Hepatocyte (in vitro differentiated cells): Measurements from ENCODE around the gene ABCC11. TPM values are rescaled to one million over a fixed set of nuclear protein-coding genes. Genes with fewer than 3 reads are reported as not detected.

Source experiments
- DNase-seq: peaks from one replicate; pipeline ENCODE4 v3.0.0-alpha.2; 2016; ENCODE audit warnings: low spot score
- H2AFZ ChIP-seq: fragments of 200-600 bp; sonication (generic); 2 replicates; pipeline ENCODE4 v1.6.0; 2016; ENCODE audit warnings: antibody characterized with exemption, mild to moderate bottlenecking
- H3K27ac ChIP-seq: fragments of 200-600 bp; sonication (generic); 2 replicates; pipeline ENCODE4 v1.5.1; 2016; ENCODE audit warnings: mild to moderate bottlenecking
- H3K27me3 ChIP-seq: fragments of 200-600 bp; sonication (generic); 2 replicates; pipeline ENCODE4 v1.6.1; 2016
- H3K36me3 ChIP-seq: fragments of 200-600 bp; sonication (generic); replicated peaks from 2 replicates; pipeline ENCODE4 v1.5.1; 2016; ENCODE audit warnings: low read depth; ENCODE audit not compliant: insufficient read depth
- H3K4me1 ChIP-seq: fragments of 200-600 bp; sonication (generic); 2 replicates; pipeline ENCODE4 v1.5.1; 2016; ENCODE audit warnings: mild to moderate bottlenecking, moderate library complexity; ENCODE audit not compliant: insufficient read depth
- H3K4me2 ChIP-seq: fragments of 200-600 bp; sonication (generic); 2 replicates; pipeline ENCODE4 v1.6.0; 2016
- H3K4me3 ChIP-seq: fragments of 200-600 bp; sonication (generic); 2 replicates; pipeline ENCODE4 v1.5.1; 2016; ENCODE audit warnings: mild to moderate bottlenecking
- H3K79me2 ChIP-seq: fragments of 200-600 bp; sonication (generic); 2 replicates; pipeline ENCODE4 v1.6.0; 2017; ENCODE audit warnings: mild to moderate bottlenecking
- H3K9me2 ChIP-seq: fragments of 200-600 bp; sonication (generic); replicated peaks from 2 replicates; pipeline ENCODE4 v1.6.0; 2017; ENCODE audit warnings: mild to moderate bottlenecking; ENCODE audit not compliant: insufficient read depth
- H3K9me3 ChIP-seq: fragments of 200-600 bp; sonication (generic); 2 replicates; pipeline ENCODE4 v1.5.1; 2016; ENCODE audit warnings: low read depth, mild to moderate bottlenecking
- H4K20me1 ChIP-seq: fragments of 200-600 bp; sonication (generic); 2 replicates; pipeline ENCODE4 v1.6.0; 2016; ENCODE audit warnings: mild to moderate bottlenecking; ENCODE audit not compliant: insufficient read depth, poor library complexity, severe bottlenecking
- EZH2 ChIP-seq: fragments of 200-600 bp; sonication (generic); IDR thresholded peaks from 2 replicates; pipeline ENCODE4 v1.6.1; 2016; ENCODE audit warnings: antibody characterized with exemption, mild to moderate bottlenecking, borderline replicate concordance
- EZH2phosphoT487 ChIP-seq: fragments of 200-600 bp; sonication (generic); IDR thresholded peaks from one replicate; pipeline ENCODE4 v1.6.1; 2018; ENCODE audit warnings: antibody characterized with exemption, mild to moderate bottlenecking, low read depth, moderate library complexity; ENCODE audit not compliant: unreplicated experiment, severe bottlenecking
- WGBS: methylation state at CpG from one replicate; pipeline ENCODE4 v1.1.6; 2016; ENCODE audit warnings: low lambda C conversion rate; ENCODE audit errors: missing lambda C conversion rate; 5-methylcytosine and 5-hydroxymethylcytosine counted together
- polyA plus RNA-seq: library from polyadenylated mRNA; unstranded; fragments of >200 nt; fragmentation: Nextera tagmentation; extraction: Ambion mirVana; gene quantifications from 2 replicates; pipeline ENCODE4 v1.2.1, GENCODE V29; 2016
- total RNA-seq: library from RNA; depleted of rRNA; stranded (reverse); fragments of >200 nt; gene quantifications from 2 replicates; pipeline ENCODE4 v1.2.3, GENCODE V29; 2014
- TF ChIP-seq, protein P1 (sequence below): fragments of 200-600 bp; sonication (generic); IDR thresholded peaks from 2 replicates; pipeline ENCODE4 v1.5.1; 2016; ENCODE audit warnings: antibody characterized with exemption, mild to moderate bottlenecking; ENCODE audit not compliant: poor library complexity

Gene ABCC11
- total and polyA plus RNA-seq, 2 experiments from 2014 or later = 0.50 to 2.0 TPM

DNA sequence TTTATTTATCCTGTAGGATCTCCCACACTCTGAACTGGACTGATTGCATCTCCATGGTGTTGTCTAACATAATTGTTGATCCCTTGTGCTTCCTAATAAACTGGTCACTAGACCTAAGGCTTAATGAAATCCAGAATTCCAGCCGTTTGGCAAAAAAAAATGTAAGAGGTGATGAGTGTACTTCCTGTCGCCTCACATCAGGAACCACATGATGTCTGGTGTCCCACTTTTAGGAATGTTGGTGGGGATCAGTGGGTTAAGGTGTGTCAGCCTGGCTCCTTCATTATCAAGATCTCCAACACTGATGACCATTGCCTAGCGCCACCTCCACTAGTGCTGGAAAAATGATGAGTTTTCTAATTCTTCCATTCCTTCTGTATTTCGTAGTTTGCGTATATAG, 21.9 kb downstream of the ABCC11 start:
- Histone ChIP-seq H3K9me2 (no peaks in the 10 kb centered on the region), H2AFZ (no peak overlapping the region), H4K20me1 (no peaks in the 10 kb centered on the region), H3K79me2 (no peaks in the 10 kb centered on the region), H3K27me3 (no peaks in the 10 kb centered on the region), H3K9me3 (no peaks in the 10 kb centered on the region), H3K4me2 (no peak overlapping the region), H3K4me3 (no peak overlapping the region), H3K27ac (no peak overlapping the region), H3K4me1 (no peaks in the 10 kb centered on the region), H3K36me3 (no peaks in the 10 kb centered on the region)
- no peak for TF ChIP-seq EZH2phosphoT487
- no peak for TF ChIP-seq EZH2
- TF ChIP-seq, protein P1, sequence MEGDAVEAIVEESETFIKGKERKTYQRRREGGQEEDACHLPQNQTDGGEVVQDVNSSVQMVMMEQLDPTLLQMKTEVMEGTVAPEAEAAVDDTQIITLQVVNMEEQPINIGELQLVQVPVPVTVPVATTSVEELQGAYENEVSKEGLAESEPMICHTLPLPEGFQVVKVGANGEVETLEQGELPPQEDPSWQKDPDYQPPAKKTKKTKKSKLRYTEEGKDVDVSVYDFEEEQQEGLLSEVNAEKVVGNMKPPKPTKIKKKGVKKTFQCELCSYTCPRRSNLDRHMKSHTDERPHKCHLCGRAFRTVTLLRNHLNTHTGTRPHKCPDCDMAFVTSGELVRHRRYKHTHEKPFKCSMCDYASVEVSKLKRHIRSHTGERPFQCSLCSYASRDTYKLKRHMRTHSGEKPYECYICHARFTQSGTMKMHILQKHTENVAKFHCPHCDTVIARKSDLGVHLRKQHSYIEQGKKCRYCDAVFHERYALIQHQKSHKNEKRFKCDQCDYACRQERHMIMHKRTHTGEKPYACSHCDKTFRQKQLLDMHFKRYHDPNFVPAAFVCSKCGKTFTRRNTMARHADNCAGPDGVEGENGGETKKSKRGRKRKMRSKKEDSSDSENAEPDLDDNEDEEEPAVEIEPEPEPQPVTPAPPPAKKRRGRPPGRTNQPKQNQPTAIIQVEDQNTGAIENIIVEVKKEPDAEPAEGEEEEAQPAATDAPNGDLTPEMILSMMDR = no peak
- no peak for DNase-seq
- WGBS = 74% methylated on average over 5 of the region's 5 CpGs

DNA sequence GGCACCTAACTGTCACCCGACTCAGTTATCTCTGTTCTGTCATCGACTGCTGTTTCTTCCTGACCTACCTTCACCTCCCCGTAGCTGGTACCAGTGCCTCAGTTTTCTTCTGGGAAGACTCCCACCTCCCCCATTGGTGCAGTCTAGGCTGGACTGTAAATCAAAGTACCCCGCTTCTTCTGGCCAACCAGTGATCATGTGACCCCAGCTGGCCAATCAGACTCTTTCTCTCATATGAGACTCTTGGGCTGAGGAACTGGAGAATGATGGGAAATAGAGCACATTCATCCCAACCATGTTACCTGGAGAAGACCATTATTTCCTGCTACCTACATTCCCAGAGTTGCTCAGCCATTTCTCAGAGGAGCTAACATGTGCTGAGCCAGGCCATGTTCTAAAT, 23.8 kb downstream of the ABCC11 start:
- Histone ChIP-seq H3K36me3 (no peaks in the 10 kb centered on the region), H3K9me2 (no peaks in the 10 kb centered on the region), H3K27me3 (no peaks in the 10 kb centered on the region), H4K20me1 (no peaks in the 10 kb centered on the region), H3K4me2 (no peak overlapping the region), H2AFZ (no peak overlapping the region), H3K27ac (no peak overlapping the region), H3K4me1 (no peaks in the 10 kb centered on the region), H3K9me3 (no peaks in the 10 kb centered on the region), H3K79me2 (no peaks in the 10 kb centered on the region), H3K4me3 (no peak overlapping the region)
- TF ChIP-seq, protein P1 = no peak
- TF ChIP-seq EZH2phosphoT487 (no peak), EZH2 (no peak)
- no peak for DNase-seq
- WGBS = 94% methylated on average over 4 of the region's 4 CpGs

DNA sequence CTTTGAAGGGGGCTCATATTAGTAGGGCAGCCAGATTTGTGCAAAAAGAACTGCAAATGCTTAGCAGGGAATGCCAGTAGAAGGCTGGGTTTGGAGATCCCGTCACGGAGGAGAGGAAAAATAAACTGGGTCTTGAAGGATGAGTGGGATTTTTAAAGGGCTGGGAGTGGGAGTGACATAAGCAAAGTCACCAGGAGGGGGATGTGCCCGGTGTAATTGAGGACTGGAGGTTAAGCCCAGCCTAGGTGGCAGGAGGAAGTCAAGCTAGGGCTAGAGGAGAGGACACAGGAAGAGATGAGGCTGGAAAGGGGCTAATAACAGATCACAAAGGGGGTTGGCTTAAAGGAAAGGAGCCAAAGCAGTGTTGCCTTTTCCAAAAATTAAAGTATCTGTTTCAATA, 26.4 kb downstream of the ABCC11 start:
- Histone ChIP-seq H3K27me3 (no peaks in the 10 kb centered on the region), H3K36me3 (no peaks in the 10 kb centered on the region), H3K9me2 (no peaks in the 10 kb centered on the region), H4K20me1 (no peaks in the 10 kb centered on the region), H3K4me2 (no peak overlapping the region), H2AFZ (no peak overlapping the region), H3K79me2 (no peaks in the 10 kb centered on the region), H3K4me3 (no peak overlapping the region), H3K27ac (no peak overlapping the region), H3K9me3 (no peaks in the 10 kb centered on the region), H3K4me1 (no peaks in the 10 kb centered on the region)
- no peak for TF ChIP-seq EZH2
- TF ChIP-seq, protein P1 = no peak
- WGBS = 71% methylated on average over 3 of the region's 3 CpGs
- no peak for DNase-seq

DNA sequence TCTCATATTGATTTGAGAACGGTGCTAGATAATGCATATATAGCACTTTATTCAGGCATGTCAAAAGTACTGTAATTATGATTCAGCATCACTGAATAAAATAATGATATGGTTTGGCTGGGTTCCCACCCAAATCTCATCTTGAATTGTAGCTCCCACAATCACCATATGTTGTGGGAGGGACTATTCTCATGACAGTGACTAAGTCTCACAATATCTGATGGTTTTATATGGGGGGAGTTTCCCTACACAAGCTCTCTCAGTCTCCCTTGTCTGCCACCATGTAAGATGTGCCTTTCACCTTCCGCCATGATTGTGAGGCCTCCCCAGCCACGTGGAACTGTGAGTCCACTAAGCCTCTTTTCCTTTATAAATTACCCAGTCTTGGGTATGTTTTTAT, 28.9 kb downstream of the ABCC11 start:
- H3K9me3 ChIP-seq = no peaks in the 10 kb centered on the region
- H3K36me3 ChIP-seq = no peaks in the 10 kb centered on the region
- no peaks in the 10 kb centered on the region for H4K20me1 ChIP-seq
- 86% methylated on average over 3 of the region's 3 CpGs for WGBS
- H3K27me3 ChIP-seq = no peaks in the 10 kb centered on the region
- H3K4me2 ChIP-seq = no peak overlapping the region
- no peak overlapping the region for H3K27ac ChIP-seq
- TF ChIP-seq EZH2 (no peak), EZH2phosphoT487 (no peak)
- TF ChIP-seq, protein P1 = no peak
- no peaks in the 10 kb centered on the region for H3K9me2 ChIP-seq
- no peak overlapping the region for H3K4me3 ChIP-seq
- H3K4me1 ChIP-seq = no peaks in the 10 kb centered on the region
- no peaks in the 10 kb centered on the region for H3K79me2 ChIP-seq
- no peak overlapping the region for H2AFZ ChIP-seq
- DNase-seq = no peak
